ENCODE measurements around the gene PXK.

Gene PXK

DNA sequence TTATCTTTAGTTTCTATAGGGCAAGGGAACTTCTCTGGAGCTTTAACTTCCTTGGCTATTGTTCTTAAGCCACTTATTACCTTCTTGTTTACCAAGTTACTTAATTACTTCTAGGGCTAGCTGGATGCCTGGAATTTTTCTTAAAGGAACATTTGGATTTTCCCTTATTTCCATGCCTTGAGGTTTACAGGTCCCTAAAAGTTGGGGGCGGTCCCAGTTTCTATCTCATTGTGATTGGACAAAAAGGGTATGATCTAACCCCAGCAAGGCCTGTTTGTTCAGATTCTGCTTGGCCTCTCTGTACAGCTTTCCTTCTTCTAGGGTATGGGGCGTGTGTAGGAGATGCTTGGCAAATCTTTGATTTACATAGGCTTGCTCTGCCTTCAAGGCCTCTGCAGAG, 83.5 kb downstream of the PXK start:
- Histone ChIP-seq H3K27me3 (replicated peaks; ENCODE audit: insufficient read depth, low read length) (no peaks in the 10 kb centered on the region), H3K9ac (ENCODE audit: low read length) (no peak overlapping the region), H3K4me2 (ENCODE audit: low read depth, low read length) (no peak overlapping the region), H3K9me3 (replicated peaks; ENCODE audit: insufficient read depth, low read length) (no peaks in the 10 kb centered on the region), H3K79me2 (ENCODE audit: low read length) (no peaks in the 10 kb centered on the region), H3K36me3 (replicated peaks; ENCODE audit: insufficient read depth, low read length) (no peaks in the 10 kb centered on the region), H2AFZ (ENCODE audit: low read length) (no peak overlapping the region), H4K20me1 (ENCODE audit: insufficient read depth, low read length) (no peaks in the 10 kb centered on the region), H3K4me1 (ENCODE audit: low read length) (no peaks in the 10 kb centered on the region), H3K4me3 (ENCODE audit: low read length) (no peak overlapping the region), H3K27ac (ENCODE audit: low read length) (no peak overlapping the region), H3F3A (ENCODE audit: insufficient read depth, low read length) (no peaks in the 10 kb centered on the region), H3K9me2 (replicated peaks; ENCODE audit: insufficient read depth, low read length) (no peaks in the 10 kb centered on the region)
- no peak for TF ChIP-seq EZH2 (optimal IDR thresholded peaks at IDR 0.05; ENCODE audit: low read depth, low read length)
- TF ChIP-seq, protein P1, sequence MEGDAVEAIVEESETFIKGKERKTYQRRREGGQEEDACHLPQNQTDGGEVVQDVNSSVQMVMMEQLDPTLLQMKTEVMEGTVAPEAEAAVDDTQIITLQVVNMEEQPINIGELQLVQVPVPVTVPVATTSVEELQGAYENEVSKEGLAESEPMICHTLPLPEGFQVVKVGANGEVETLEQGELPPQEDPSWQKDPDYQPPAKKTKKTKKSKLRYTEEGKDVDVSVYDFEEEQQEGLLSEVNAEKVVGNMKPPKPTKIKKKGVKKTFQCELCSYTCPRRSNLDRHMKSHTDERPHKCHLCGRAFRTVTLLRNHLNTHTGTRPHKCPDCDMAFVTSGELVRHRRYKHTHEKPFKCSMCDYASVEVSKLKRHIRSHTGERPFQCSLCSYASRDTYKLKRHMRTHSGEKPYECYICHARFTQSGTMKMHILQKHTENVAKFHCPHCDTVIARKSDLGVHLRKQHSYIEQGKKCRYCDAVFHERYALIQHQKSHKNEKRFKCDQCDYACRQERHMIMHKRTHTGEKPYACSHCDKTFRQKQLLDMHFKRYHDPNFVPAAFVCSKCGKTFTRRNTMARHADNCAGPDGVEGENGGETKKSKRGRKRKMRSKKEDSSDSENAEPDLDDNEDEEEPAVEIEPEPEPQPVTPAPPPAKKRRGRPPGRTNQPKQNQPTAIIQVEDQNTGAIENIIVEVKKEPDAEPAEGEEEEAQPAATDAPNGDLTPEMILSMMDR (IDR thresholded peaks at IDR 0.05; ENCODE audit: low read length) = no peak
- TF ChIP-seq EZH2phosphoT487 (IDR thresholded peaks at IDR 0.05; ENCODE audit: low read length) = no peak
- no peak for DNase-seq

- Histone ChIP-seq H3K4me3 (ENCODE audit: low read length) (no peak overlapping the region), H3K27ac (ENCODE audit: low read length) (no peak overlapping the region)
- DNase-seq = no peak
Observed at GRCh38 chr3:58417075-58417474, 84.4 kb downstream of the PXK start.

GRCh38 chr3:58418227-58418626, 85.5 kb downstream of the PXK start:
- no peak overlapping the region for H3K27ac ChIP-seq (ENCODE audit: low read length)
- H3K9me3 ChIP-seq (replicated peaks; ENCODE audit: insufficient read depth, low read length) = no peaks in the 10 kb centered on the region
- no peaks in the 10 kb centered on the region for H3K9me2 ChIP-seq (replicated peaks; ENCODE audit: insufficient read depth, low read length)
- H3K9ac ChIP-seq (ENCODE audit: low read length) = no peak overlapping the region
- no peaks in the 10 kb centered on the region for H3K27me3 ChIP-seq (replicated peaks; ENCODE audit: insufficient read depth, low read length)
- no peaks in the 10 kb centered on the region for H3K79me2 ChIP-seq (ENCODE audit: low read length)
- no peaks in the 10 kb centered on the region for H3K4me1 ChIP-seq (ENCODE audit: low read length)
- no peak for DNase-seq
- H3F3A ChIP-seq (ENCODE audit: insufficient read depth, low read length) = no peaks in the 10 kb centered on the region
- TF ChIP-seq EZH2phosphoT487 (IDR thresholded peaks at IDR 0.05; ENCODE audit: low read length) = no peak
- TF ChIP-seq EZH2 (optimal IDR thresholded peaks at IDR 0.05; ENCODE audit: low read depth, low read length) = no peak
- TF ChIP-seq, protein P1 (IDR thresholded peaks at IDR 0.05; ENCODE audit: low read length) = no peak
- H3K4me3 ChIP-seq (ENCODE audit: low read length) = no peak overlapping the region
- H4K20me1 ChIP-seq (ENCODE audit: insufficient read depth, low read length) = no peaks in the 10 kb centered on the region
- H3K36me3 ChIP-seq (replicated peaks; ENCODE audit: insufficient read depth, low read length) = no peaks in the 10 kb centered on the region
- H3K4me2 ChIP-seq (ENCODE audit: low read depth, low read length) = no peak overlapping the region
- no peak overlapping the region for H2AFZ ChIP-seq (ENCODE audit: low read length)

More at GRCh38 chr3:58417075-58417474, 84.4 kb downstream of the PXK start:
- Histone ChIP-seq H2AFZ (ENCODE audit: low read length) (no peak overlapping the region), H3K9ac (ENCODE audit: low read length) (no peak overlapping the region), H3F3A (ENCODE audit: insufficient read depth, low read length) (no peaks in the 10 kb centered on the region), H3K4me1 (ENCODE audit: low read length) (no peaks in the 10 kb centered on the region), H3K36me3 (replicated peaks; ENCODE audit: insufficient read depth, low read length) (no peaks in the 10 kb centered on the region), H3K4me2 (ENCODE audit: low read depth, low read length) (no peak overlapping the region), H3K9me3 (replicated peaks; ENCODE audit: insufficient read depth, low read length) (no peaks in the 10 kb centered on the region), H3K79me2 (ENCODE audit: low read length) (no peaks in the 10 kb centered on the region), H4K20me1 (ENCODE audit: insufficient read depth, low read length) (no peaks in the 10 kb centered on the region), H3K9me2 (replicated peaks; ENCODE audit: insufficient read depth, low read length) (no peaks in the 10 kb centered on the region), H3K27me3 (replicated peaks; ENCODE audit: insufficient read depth, low read length) (no peaks in the 10 kb centered on the region)
- TF ChIP-seq EZH2 (optimal IDR thresholded peaks at IDR 0.05; ENCODE audit: low read depth, low read length) (no peak), EZH2phosphoT487 (IDR thresholded peaks at IDR 0.05; ENCODE audit: low read length) (no peak)
- TF ChIP-seq, protein P1 (IDR thresholded peaks at IDR 0.05; ENCODE audit: low read length) = no peak
